DMS53 treated with DMSO at 0.1 percent for 48 hours (cell line): ENCODE data around the gene PLCG1.
A peak's percentile ranks its signal among the peaks of the same experiment; 100 is the strongest.
"Not testable (repeated sequence)": the region's sequence is repeated elsewhere in the genome, so short reads cannot be mapped to it uniquely, and the experiment has no call there.

Experiments used
- DNase-seq: peaks from one replicate; lab custom pipeline; 2025; ENCODE audit not compliant: unreplicated experiment; lab: John Stamatoyannopoulos, UW

Gene PLCG1

GRCh38 chr20:41136680-41137613 is at the start of gene PLCG1:
Gene PLCG1, plus strand, starts transcription at chr20:41137543. Its CDS starts 99 bp downstream, at chr20:41137642.
- peak; percentile 69 for DNase-seq

DNA sequence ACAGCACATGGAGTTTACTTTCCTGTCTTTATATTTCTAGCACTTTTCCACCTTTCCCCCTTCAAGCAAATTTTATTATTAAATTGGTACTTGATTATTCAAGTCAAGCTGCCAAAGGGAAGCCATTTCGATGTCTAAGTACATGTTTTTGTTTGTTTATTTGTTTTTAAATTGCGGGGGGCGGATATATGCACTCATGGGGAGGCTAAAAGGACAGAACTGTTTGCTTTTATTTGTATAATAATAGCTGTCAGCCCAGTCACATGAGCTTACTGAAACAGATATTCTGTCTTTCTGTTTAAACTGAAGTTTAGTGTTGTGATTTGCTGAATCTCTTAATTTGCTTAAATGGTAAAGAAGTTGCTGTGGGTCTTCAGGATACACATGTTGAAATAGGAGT is 49.6 kb upstream of the PLCG1 start:
- no peak for DNase-seq

DNA sequence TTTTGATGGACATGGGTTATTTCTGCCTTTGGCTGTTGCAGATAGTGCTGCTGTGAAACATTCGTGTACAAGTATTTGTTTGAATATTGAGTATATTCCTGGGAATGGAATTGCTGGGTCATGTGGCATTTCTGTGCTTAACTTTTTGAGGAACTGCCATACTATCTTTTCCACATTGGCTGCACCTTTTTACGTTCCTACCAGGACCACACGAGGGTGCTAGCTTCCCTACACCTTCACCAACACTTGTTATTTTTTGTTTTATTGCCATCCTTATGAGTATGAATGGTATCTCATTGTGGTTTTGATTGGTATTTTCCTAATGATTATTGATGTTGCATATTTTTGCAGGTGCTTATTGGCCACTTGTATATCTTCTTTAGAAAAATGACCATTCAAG is 47.8 kb upstream of the PLCG1 start:
- no peak for DNase-seq

- no peak for DNase-seq
These were observed 45.4 kb upstream of the PLCG1 start for GRCh38 chr20:41091927-41092326.

DNA sequence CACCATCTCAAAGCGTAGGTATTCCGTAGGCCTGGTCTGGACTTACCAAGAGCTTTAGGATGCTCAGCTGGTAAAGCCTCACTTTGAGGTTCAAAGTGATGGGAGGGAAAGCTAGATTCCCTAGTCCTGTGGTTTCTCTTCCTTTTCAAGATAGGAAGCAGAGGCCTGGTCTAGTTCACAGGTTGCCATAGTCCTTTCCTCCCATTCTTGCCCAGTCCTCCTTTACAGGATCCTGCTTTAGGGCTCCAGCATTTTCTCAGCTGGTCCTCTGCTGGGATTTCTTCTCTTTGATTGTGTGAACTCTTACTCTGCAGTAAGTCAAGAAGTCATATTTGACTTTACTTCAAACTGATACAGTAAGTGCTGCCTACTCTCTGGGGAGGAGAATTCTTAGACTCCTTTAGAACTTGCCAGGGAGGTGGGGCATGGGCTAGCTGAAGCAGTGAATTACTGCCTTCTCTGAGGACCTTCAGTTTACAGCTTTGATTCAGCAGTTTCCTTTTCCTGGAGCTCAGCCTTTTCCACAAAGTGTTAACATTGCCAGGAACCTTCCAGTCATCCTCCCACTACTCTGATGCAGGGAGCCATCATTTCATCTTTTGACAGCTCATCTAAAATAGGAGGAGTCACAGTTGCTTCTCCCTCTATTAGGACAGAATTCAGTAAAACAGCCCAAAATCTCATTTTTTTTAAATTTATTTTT is 42.8 kb upstream of the PLCG1 start:
- DNase-seq, result no peak

DNA sequence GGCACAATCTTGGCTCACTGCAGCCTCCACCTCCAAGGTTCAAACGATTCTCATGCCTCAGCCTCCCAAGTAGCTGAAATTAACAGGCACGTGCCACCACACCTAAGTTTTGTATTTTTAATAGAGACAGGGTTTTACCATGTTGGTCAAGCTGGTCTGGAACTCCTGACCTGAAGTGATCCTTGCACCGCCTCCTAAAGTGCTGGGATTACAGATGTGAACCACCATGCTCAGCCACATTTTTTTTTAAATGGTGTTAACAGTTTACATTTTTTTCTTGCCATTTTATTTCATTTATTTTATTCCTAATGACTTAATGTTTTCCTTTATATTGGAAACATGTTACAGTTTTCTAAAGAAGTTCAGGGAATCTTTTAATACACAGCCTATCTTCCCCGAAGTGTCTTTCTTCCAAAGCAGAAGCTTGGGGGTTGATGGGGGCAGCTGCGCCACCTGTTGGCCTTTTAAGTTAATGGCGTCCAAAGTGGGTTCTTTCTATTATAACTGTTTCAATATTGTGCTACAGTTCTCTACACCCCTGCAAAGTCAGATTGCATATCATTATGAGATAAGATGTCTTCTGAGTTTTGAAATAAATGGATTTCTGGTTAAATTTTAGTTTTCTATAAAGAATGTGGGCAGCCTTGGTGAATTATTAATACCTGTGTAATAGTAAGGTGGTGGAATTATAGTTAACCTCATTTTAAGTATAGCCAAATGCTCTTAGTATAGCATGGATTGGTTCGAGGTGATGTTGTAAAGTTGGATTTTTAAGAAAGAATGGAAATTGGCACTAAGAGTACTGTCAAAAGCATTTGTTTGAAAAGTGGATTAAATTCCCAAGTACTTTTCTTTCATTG is 42.0 kb upstream of the PLCG1 start:
- DNase-seq, result peak; percentile 21

DNA sequence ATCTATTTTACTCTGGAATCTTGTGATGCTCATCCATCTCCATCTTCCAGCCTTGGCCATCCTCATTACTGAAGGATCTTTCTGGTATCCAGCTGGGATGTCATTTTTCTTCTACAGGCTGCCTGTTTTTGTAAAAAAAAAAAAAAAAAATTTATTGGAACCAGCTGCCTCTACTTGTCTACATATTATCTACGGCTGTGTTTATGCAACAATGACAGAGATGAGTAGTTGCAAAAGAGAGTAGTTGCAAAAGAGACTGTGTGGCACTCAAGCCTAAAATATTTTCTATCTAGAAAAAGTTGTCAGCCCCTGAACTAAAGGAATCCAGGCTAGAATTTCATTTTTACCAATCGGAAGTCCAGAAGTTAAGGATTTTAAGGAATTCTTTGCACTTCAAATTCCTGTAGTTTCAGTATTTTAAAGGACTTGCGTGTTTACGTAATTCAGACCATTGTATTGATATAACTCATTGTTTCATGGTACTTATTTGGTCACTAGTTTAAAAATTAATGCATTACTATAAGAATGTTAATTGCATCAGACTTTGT is 38.6 kb upstream of the PLCG1 start:
- DNase-seq, result no peak

DNA sequence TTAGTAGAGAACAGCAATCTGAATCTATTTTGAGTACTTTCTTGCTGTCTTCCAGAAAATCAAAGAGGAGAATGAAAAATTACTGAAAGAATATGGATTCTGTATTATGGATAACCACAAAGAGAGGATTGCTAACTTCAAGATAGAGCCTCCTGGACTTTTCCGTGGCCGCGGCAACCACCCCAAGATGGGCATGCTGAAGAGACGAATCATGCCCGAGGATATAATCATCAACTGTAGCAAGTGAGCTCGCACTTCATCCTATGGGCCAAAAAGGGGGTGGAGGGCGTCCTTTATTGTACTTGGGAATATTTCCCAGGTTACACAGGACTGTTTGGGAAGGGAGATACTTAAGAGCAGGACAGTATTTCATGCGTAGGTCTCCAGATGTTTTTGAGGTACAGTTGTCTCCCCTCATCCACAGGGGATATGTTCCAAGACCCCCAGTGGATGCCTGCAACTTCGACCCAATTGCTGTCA is 37.3 kb upstream of the PLCG1 start:
- no peak for DNase-seq

DNA sequence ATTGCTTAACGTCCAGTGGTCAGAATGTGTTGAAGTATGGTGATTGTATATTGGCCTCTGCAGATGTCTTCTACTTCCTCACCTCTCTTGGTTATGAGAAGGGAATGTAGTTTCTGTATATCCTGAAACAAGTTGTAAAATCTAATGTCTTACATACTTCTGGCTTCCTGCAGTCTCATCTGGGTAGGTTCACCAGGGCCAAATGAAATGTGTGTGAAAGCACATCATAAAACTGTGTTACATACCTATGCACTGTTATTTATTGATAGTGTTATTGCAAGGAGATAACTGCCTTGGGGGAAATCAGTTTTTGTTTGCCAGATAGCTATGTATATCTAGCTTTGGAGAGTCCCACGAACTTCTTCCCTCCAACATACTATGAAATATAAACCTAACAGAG is 35.7 kb upstream of the PLCG1 start:
- no peak for DNase-seq

GRCh38 chr20:41108531-41108930 is 28.8 kb upstream of the PLCG1 start:
- no peak for DNase-seq

DNA sequence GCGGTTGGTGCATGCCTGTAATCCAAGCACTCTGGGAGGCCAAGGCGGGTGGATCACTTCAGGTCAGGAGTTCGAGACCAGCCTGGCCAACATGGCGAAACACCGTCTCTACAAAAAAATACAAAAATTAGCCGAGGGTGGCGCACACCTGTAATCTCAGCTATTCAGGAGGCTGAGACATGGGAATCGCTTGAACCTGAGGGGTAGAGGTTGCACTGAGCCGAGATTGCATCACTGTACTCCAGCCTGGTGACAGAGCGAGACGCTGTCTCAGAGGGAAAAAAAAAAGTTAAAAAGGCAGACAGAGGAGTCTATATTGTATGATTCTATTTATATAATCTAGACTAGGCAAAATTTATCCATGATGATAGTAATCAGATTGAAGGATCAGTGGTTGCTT is 27.3 kb upstream of the PLCG1 start:
- DNase-seq, result no peak

DNA sequence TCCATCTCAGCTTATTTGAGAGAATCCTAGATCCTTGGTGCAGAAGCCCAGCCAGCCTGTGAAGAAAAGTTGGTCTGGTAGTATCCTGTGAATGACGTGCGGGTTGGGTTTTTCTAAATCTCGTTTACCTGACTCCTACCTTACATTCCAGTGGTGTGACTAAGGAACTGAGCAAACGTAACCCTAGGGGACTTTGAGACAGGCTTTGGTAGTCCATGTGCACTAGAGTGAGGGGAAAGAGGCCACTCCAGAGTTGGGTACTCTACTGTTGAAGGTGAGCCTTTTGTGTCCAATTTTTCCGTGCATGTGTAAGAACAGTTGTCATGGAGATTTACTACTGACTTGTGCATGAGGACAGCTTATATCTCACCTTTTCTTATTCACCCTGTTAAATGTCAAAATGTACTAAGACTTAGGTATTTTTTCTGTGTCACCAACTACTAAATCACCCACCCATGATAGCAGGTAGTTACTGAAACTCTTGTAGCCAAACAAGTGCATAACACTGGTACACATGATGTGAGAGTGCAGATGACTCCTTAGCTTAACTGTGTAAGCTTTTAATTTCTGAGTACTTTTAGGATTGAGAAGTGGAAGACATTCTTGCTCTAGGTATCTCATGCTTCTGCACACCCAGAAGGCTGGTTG is 26.3 kb upstream of the PLCG1 start:
- no peak for DNase-seq

DNA sequence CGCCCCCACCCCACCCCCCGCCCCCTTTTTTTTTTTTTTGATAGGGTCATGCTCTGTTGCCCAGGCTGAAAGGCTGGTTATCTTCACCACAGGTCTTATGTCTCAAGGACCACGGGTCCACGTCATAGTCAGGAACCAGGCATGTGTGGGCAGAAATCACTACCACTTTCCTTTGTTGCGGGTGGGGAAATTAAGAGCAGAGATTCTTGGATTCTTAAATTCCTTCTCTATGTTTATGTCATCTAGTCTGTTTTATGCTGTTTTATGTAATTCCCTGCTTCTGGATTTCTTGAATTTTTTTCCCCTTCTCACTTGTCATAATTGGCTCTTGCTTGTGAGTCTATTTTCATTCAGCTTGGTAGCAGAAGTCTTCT is 25.8 kb upstream of the PLCG1 start:
- no peak for DNase-seq

DNA sequence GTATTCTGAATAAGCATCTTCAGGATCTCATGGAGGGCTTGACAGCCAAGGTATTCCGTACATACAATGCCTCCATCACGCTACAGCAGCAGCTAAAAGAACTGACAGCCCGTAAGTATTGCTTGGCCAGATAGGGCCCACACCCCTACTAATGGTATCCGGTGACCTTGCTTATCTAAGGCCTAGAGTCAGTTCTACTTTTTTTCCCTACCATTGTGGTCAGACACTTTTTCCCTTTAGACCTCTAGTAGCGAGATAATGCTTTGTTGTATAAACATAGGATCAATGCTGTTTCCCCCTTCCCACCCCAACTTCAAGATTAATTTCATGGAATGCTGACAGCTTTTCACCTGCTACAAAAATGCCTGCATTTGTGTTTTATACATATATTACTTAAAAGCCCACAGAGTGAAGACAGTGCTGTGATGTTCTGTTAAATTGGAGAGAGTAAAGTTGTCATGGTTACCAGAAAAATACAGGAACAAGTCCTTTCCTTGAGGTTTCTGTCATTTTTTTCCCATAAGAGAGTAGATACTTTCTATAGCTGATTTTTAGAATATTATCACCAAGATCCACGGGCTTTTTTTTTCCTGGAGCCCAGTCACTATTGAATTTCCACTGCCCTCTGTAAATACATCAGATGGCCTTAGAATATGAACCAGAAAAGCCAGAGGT is 20.9 kb upstream of the PLCG1 start:
- DNase-seq, result no peak

- DNase-seq, result not testable (repeated sequence)
These were observed 19.2 kb upstream of the PLCG1 start for GRCh38 chr20:41118159-41118558.

DNA sequence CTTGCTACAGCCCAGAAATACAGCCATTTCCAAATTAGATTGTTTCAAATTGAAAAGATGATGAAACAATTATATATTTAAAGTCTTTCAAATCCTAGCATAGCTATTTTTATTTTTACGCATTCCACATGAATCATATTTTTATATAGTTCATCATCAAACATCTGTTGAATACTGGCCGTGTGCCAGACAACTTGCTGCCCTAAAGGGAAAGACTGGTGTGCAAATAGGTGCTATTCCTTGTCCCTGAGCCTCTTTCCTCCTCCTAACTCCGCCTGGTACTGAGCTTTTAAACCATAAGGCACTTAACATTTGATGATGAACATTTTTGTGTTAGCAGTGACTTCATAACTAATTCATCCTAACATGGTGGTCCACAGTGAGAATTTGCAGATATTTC is 18.7 kb upstream of the PLCG1 start:
- no peak for DNase-seq

DNA sequence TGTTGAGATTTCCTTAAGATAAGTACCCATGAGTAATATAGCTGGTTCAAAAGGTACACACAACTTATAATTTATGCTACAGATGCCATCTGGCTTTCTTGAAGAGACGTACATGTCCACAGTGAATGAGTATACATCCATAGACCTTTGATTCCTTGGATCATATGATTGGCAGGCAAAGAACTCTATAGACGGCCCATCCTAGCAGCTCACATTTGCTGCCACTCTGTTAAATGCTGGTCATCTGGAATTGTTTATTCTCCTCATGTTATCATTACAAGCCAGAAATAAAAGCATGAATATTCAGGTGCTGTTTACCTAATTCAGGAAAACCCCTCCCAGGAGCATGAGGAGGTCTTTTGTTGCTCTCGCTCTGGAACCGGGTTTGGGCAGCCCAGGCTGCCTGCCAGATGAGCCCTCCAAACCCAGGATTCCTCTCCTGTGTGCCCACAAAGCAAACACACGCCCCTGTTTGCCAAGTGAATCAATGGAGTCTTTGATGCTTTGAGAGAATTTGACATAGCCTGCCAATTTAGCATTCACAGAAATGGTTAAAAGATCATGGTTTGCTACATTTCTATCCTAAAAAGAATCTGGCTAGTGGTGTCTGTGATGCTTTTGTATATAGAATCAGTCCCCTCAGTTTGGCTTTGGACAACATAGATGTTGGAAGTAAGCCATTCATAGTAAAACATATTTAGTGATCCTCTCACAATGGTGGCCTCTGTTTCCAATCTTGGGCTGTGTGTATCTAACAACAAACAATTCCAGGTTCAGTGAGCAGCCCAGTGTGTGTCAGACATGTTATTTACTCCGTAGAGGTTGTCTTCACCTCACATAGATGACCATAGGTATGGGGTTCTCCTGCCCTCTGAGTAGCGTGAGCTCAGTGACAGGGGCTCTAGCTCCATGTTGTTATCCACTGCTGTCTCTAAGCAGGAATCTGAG is 17.5 kb upstream of the PLCG1 start:
- no peak for DNase-seq

- no peak for DNase-seq
These were observed 15.9 kb upstream of the PLCG1 start for GRCh38 chr20:41121399-41121798.

- no peak for DNase-seq
These were observed 13.7 kb upstream of the PLCG1 start for GRCh38 chr20:41123631-41124030.
